WTC11 (cell line): ENCODE results near the gene MDM4. TPM values are rescaled to one million over a fixed set of nuclear protein-coding genes. Genes with fewer than 3 reads are reported as not detected.

Experiments used
- ATAC-seq: fragments of 200-7000 bp; cut with Tn5 transposase; 2 replicates; pipeline ENCODE4 v1.10.0; 2021; ENCODE audit warnings: mild to moderate bottlenecking, moderate library complexity
- CTCF ChIA-PET: fragments of 300-600 bp; sonication (Branson Sonifier 250); formaldehyde crosslinking; loops from one replicate; lab custom pipeline; 2021; ENCODE audit warnings: antibody characterized with exemption; lab: Charles Lee
- POLR2A ChIA-PET: fragments of 350-600 bp; sonication (Branson Sonifier 250); formaldehyde crosslinking; loops from one replicate; lab custom pipeline; 2021; ENCODE audit warnings: antibody characterized with exemption; lab: Charles Lee
- DNase-seq: peaks from one replicate; pipeline ENCODE4 v3.0.0; 2021; ENCODE audit warnings: low spot score
- H3K27ac Mint-ChIP-seq: 2 replicates; pipeline ENCODE4 v1.8.0; 2021; ENCODE audit warnings: mixed read lengths
- H3K27me3 Mint-ChIP-seq: 2 replicates; pipeline ENCODE4 v1.8.0; 2021; ENCODE audit warnings: low read depth, mild to moderate bottlenecking, moderate library complexity, mixed read lengths
- H3K36me3 Mint-ChIP-seq: 2 replicates; pipeline ENCODE4 v1.8.0; 2021; ENCODE audit warnings: mixed read lengths
- H3K4me1 Mint-ChIP-seq: 2 replicates; pipeline ENCODE4 v1.8.0; 2022; ENCODE audit warnings: mixed read lengths
- H3K4me3 Mint-ChIP-seq: 2 replicates; pipeline ENCODE4 v1.8.0; 2021; ENCODE audit warnings: mild to moderate bottlenecking, moderate library complexity, mixed read lengths
- H3K9me3 Mint-ChIP-seq: 2 replicates; pipeline ENCODE4 v1.8.0; 2021; ENCODE audit warnings: mixed read lengths
- CREB1 ChIP-seq: sonication (generic); formaldehyde crosslinking; IDR thresholded peaks from 2 replicates; pipeline ENCODE4 v1.8.0; 2023; ENCODE audit warnings: mild to moderate bottlenecking, missing genetic modification reagents
- KAT7 ChIP-seq: sonication (generic); formaldehyde crosslinking; IDR thresholded peaks from 2 replicates; pipeline ENCODE4 v1.8.1; 2023; ENCODE audit warnings: missing genetic modification reagents, mild to moderate bottlenecking, borderline replicate concordance
- NFYB ChIP-seq: sonication (generic); formaldehyde crosslinking; conservative IDR thresholded peaks from 2 replicates; pipeline ENCODE4 v1.8.0; 2022; ENCODE audit warnings: low read depth, missing genetic modification reagents
- NR2C2 ChIP-seq: sonication (generic); formaldehyde crosslinking; IDR thresholded peaks from 2 replicates; pipeline ENCODE4 v1.8.0; 2022; ENCODE audit warnings: mild to moderate bottlenecking, missing genetic modification reagents
- SMAD4 ChIP-seq: sonication (generic); formaldehyde crosslinking; IDR thresholded peaks from 2 replicates; pipeline ENCODE4 v1.8.0; 2022; ENCODE audit warnings: mild to moderate bottlenecking, missing genetic modification reagents
- ZNF121 ChIP-seq: sonication (generic); formaldehyde crosslinking; IDR thresholded peaks from 2 replicates; pipeline ENCODE4 v1.8.0; 2023; ENCODE audit warnings: missing genetic modification reagents
- ZNF232 ChIP-seq: sonication (generic); formaldehyde crosslinking; IDR thresholded peaks from 2 replicates; pipeline ENCODE4 v1.8.0; 2022; ENCODE audit warnings: mild to moderate bottlenecking, missing genetic modification reagents
- ZNF671 ChIP-seq: fragments of 250-450 bp; sonication (Bioruptor Pico); IDR thresholded peaks from 2 replicates; pipeline ENCODE4 v1.8.0; 2021; ENCODE audit warnings: mild to moderate bottlenecking
- total RNA-seq: library from RNA; stranded (reverse); gene quantifications from 3 replicates; pipeline ENCODE4 v1.2.3, GENCODE V29; 2021
- TF ChIP-seq, protein P1 (sequence below): fragments of 250-450 bp; sonication (Bioruptor Pico); IDR thresholded peaks from 2 replicates; pipeline ENCODE4 v1.9.0; 2021; ENCODE audit warnings: moderate library complexity, mild to moderate bottlenecking, inconsistent platforms, borderline replicate concordance
- TF ChIP-seq, protein P2 (sequence below): sonication (generic); formaldehyde crosslinking; IDR thresholded peaks from 2 replicates; pipeline ENCODE4 v1.8.1; 2022; ENCODE audit warnings: mild to moderate bottlenecking, moderate library complexity, missing genetic modification reagents
- TF ChIP-seq, protein P3 (sequence below): sonication (generic); formaldehyde crosslinking; IDR thresholded peaks from 2 replicates; pipeline ENCODE4 v1.8.1; 2023; ENCODE audit warnings: mild to moderate bottlenecking, missing genetic modification reagents
- TF ChIP-seq, protein P4 (sequence below): fragments of 200-600 bp; IDR thresholded peaks from 2 replicates; pipeline ENCODE4 v1.8.0; 2022; ENCODE audit warnings: antibody characterized with exemption
- TF ChIP-seq, protein P5 (sequence below): sonication (generic); formaldehyde crosslinking; IDR thresholded peaks from 2 replicates; pipeline ENCODE4 v1.8.1; 2022; ENCODE audit warnings: missing genetic modification reagents, borderline replicate concordance
- TF ChIP-seq, protein P6 (sequence below): fragments of 250-450 bp; sonication (Bioruptor Pico); IDR thresholded peaks from 2 replicates; pipeline ENCODE4 v1.9.0; 2021; ENCODE audit warnings: mild to moderate bottlenecking

Gene MDM4
- total RNA-seq, 1 experiment from 2014 or later, result 76.2 TPM

DNA sequence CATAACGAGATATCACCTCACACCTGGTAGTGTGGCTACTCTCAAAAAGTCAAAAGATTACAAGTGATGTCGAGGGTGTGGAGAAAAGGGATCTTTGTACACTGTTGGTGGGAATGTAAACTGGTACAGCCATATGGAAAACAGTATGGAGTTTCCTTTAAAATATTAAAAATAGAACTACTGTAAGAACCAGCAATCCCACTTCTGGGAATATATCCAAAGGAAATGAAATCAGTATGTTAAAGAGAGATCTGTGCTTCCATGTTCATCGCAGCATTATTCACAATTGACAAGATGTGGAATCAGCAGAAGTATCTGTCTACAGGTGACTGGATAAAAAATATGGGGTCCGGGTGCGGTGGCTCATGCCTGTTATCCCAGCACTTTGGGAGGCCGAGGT is 14.0 kb upstream of the MDM4 start:
- Mint-ChIP-seq H3K27me3 (no peaks in the 10 kb centered on the region; the same call in none of the 2 replicates), H3K4me1 (peaks cover 9% of the 10 kb centered on the region), H3K36me3 (no peaks in the 10 kb centered on the region), H3K27ac (no peak overlapping the region), H3K4me3 (no peak overlapping the region), H3K9me3 (no peaks in the 10 kb centered on the region)
- DNase-seq, result no peak
- POLR2A ChIA-PET, result interaction anchor here (0.9 kb wide), 1 partner anchor 25 kb away, joined by 3 read pairs; no protein-coding TSS in a partner anchor
- TF ChIP-seq, protein P1, sequence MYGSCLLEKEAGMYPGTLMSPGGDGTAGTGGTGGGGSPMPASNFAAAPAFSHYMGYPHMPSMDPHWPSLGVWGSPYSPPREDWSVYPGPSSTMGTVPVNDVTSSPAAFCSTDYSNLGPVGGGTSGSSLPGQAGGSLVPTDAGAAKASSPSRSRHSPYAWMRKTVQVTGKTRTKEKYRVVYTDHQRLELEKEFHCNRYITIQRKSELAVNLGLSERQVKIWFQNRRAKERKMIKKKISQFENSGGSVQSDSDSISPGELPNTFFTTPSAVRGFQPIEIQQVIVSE (CRISPR knock-in tag), result no peak
- TF ChIP-seq SMAD4 (CRISPR knock-in tag), result no peak
- TF ChIP-seq, protein P2, sequence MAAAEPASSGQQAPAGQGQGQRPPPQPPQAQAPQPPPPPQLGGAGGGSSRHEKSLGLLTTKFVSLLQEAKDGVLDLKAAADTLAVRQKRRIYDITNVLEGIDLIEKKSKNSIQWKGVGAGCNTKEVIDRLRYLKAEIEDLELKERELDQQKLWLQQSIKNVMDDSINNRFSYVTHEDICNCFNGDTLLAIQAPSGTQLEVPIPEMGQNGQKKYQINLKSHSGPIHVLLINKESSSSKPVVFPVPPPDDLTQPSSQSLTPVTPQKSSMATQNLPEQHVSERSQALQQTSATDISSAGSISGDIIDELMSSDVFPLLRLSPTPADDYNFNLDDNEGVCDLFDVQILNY (CRISPR knock-in tag), result no peak
- TF ChIP-seq ZNF671 (CRISPR knock-in tag), result no peak
- no peak for TF ChIP-seq NFYB (CRISPR knock-in tag)
- TF ChIP-seq, protein P3, sequence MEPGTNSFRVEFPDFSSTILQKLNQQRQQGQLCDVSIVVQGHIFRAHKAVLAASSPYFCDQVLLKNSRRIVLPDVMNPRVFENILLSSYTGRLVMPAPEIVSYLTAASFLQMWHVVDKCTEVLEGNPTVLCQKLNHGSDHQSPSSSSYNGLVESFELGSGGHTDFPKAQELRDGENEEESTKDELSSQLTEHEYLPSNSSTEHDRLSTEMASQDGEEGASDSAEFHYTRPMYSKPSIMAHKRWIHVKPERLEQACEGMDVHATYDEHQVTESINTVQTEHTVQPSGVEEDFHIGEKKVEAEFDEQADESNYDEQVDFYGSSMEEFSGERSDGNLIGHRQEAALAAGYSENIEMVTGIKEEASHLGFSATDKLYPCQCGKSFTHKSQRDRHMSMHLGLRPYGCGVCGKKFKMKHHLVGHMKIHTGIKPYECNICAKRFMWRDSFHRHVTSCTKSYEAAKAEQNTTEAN (CRISPR knock-in tag), result no peak
- no peak for TF ChIP-seq ZNF121 (CRISPR knock-in tag)
- no peak for ATAC-seq
- CTCF ChIA-PET, result interaction anchor here (0.6 to 19.5 kb wide), 10 partner anchors 9 to 305 kb away, joined by 3 to 906 read pairs (median 12); partner anchors contain the start of gene PIK3C2B

DNA sequence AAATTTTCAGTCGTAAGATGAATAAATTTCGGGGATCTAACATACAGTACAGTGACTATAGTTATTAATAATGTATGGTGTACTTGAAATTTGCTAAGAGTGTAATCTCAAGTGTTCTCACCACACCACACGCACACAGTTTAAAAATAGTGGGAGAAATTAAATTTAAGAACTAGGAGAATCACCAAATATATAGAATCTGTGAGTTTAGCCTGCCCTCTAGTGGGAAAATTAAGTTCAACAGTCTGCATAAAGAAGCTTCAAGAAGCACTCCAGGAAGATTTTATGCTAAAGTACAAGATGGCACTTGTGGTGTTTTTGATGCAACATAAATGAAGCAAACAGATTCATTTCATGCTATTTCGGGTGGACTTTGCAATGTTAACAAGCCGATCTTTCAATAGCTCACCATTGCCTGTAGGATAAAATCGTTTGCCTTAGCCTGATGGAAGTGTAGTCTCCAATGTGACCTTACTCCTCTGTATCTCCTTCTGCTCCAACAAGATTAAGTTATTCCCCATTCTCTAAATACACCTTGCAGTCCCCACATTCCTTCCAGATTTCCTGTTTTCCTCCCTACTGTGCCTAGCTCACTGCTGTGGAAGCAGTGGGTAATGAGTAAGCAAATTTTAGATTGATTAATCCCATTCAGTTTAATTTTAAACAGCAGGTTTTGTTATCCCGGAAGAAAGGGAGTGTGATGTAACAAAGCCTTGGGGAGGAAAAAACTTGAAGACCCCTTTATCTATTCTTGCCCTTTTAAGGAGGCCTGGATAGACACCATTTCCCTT is 12.9 kb upstream of the MDM4 start:
- Mint-ChIP-seq H3K36me3 (no peaks in the 10 kb centered on the region), H3K4me3 (peak overlapping the region; percentile 13), H3K4me1 (peaks cover 9% of the 10 kb centered on the region), H3K9me3 (no peaks in the 10 kb centered on the region), H3K27ac (peak overlapping the region; percentile 18), H3K27me3 (no peaks in the 10 kb centered on the region; the same call in 1 of the 2 replicates)
- POLR2A ChIA-PET, result interaction anchor here (0.9 kb wide), 1 partner anchor 26 kb away, joined by 3 read pairs; no protein-coding TSS in a partner anchor
- ATAC-seq, result no peak
- TF ChIP-seq, protein P4, sequence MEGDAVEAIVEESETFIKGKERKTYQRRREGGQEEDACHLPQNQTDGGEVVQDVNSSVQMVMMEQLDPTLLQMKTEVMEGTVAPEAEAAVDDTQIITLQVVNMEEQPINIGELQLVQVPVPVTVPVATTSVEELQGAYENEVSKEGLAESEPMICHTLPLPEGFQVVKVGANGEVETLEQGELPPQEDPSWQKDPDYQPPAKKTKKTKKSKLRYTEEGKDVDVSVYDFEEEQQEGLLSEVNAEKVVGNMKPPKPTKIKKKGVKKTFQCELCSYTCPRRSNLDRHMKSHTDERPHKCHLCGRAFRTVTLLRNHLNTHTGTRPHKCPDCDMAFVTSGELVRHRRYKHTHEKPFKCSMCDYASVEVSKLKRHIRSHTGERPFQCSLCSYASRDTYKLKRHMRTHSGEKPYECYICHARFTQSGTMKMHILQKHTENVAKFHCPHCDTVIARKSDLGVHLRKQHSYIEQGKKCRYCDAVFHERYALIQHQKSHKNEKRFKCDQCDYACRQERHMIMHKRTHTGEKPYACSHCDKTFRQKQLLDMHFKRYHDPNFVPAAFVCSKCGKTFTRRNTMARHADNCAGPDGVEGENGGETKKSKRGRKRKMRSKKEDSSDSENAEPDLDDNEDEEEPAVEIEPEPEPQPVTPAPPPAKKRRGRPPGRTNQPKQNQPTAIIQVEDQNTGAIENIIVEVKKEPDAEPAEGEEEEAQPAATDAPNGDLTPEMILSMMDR, result peak; percentile 64
- no peak for TF ChIP-seq ZNF121 (CRISPR knock-in tag)
- TF ChIP-seq, all 79 proteins: peak for 1
- no peak for DNase-seq
- CTCF ChIA-PET, result interaction anchor here (0.5 to 19.5 kb wide), 30 partner anchors 10 to 304 kb away, joined by 3 to 906 read pairs (median 5); partner anchors contain the start of genes MDM4 and PIK3C2B

DNA sequence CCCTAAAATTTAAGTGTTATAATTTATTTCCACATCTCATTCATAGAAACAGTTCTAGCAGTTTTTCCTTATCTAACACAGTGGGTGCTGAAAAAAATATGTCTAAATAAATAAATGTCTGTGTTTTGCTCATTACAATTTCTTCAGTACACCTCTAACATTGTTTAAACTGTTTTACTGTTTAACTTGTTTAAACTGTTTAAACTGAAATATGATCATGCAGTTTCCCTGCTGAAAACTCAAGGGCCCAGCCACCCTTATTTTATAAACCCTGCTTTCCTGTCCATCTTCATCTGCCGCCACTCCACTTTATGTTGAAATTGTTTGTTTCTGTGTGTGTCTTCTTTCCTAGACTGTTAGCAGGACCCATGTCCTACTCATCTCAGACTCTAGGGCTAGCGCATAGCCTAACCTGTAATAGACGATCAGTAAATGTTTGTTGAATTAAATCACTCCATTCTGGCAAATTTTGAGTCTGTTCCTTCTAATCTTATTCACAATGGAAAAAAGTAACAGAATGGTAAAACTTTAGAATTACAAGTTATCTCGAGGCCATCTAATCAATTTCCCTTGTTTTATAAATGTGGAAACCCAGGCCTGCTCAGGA is 12.2 kb upstream of the MDM4 start:
- TF ChIP-seq KAT7 (CRISPR knock-in tag) (no peak), NR2C2 (CRISPR knock-in tag) (no peak), CREB1 (CRISPR knock-in tag) (no peak), ZNF232 (CRISPR knock-in tag) (no peak)
- TF ChIP-seq, protein P5, sequence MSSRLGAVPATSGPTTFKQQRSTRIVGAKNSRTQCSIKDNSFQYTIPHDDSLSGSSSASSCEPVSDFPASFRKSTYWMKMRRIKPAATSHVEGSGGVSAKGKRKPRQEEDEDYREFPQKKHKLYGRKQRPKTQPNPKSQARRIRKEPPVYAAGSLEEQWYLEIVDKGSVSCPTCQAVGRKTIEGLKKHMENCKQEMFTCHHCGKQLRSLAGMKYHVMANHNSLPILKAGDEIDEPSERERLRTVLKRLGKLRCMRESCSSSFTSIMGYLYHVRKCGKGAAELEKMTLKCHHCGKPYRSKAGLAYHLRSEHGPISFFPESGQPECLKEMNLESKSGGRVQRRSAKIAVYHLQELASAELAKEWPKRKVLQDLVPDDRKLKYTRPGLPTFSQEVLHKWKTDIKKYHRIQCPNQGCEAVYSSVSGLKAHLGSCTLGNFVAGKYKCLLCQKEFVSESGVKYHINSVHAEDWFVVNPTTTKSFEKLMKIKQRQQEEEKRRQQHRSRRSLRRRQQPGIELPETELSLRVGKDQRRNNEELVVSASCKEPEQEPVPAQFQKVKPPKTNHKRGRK, result no peak
- TF ChIP-seq, protein P6, sequence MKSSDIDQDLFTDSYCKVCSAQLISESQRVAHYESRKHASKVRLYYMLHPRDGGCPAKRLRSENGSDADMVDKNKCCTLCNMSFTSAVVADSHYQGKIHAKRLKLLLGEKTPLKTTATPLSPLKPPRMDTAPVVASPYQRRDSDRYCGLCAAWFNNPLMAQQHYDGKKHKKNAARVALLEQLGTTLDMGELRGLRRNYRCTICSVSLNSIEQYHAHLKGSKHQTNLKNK (CRISPR knock-in tag), result no peak
- H3K27me3 Mint-ChIP-seq, result no peaks in the 10 kb centered on the region
- CTCF ChIA-PET, result interaction anchor here (0.6 to 19.5 kb wide), 9 partner anchors 23 to 293 kb away, joined by 3 to 906 read pairs (median 11); no protein-coding TSS in a partner anchor
- no peak overlapping the region for H3K27ac Mint-ChIP-seq
- POLR2A ChIA-PET, result no interaction called here
- no peaks in the 10 kb centered on the region for H3K9me3 Mint-ChIP-seq
- ATAC-seq (no peak), DNase-seq (no peak)
- H3K36me3 Mint-ChIP-seq, result no peaks in the 10 kb centered on the region
- H3K4me3 Mint-ChIP-seq, result no peak overlapping the region
- peaks cover 11% of the 10 kb centered on the region for H3K4me1 Mint-ChIP-seq
